ENCODE measurements around the gene SAMMSON. TPM values are rescaled to one million over a fixed set of nuclear protein-coding genes. Genes with fewer than 3 reads are reported as not detected.

The SAMMSON gene
- total RNA-seq, 1 donor from 2014 or later: not detected

DNA sequence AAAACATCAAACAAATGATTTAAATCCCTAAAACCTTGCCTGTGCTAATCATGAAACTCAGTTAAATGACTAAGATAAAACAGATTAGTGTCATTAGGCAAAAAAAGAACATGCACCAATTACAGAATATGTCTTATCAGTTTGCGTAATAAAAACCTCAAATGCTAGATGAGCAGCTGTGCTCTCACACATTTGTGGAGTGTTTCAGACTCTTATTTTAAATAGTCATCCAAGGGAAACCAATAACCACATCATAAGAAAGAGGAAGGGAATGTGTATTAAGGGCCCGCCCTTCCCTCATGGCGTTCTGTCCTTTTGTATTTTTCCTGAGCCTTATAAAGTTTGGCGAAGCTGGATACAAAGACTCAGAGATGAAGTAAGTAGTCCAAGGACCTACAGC lies 6.6 kb downstream of the SAMMSON start:
- H3K4me1 Mint-ChIP-seq: peaks cover 10% of the 10 kb centered on the region
- H3K4me3 Mint-ChIP-seq: no peak overlapping the region
- DNase-seq (ENCODE audit: low read depth, low spot score): no peak
- no peaks in the 10 kb centered on the region for H3K27me3 Mint-ChIP-seq (ENCODE audit: low read depth)
- no peaks in the 10 kb centered on the region for H3K36me3 Mint-ChIP-seq (ENCODE audit: low read depth)
- TF ChIP-seq, protein P1, sequence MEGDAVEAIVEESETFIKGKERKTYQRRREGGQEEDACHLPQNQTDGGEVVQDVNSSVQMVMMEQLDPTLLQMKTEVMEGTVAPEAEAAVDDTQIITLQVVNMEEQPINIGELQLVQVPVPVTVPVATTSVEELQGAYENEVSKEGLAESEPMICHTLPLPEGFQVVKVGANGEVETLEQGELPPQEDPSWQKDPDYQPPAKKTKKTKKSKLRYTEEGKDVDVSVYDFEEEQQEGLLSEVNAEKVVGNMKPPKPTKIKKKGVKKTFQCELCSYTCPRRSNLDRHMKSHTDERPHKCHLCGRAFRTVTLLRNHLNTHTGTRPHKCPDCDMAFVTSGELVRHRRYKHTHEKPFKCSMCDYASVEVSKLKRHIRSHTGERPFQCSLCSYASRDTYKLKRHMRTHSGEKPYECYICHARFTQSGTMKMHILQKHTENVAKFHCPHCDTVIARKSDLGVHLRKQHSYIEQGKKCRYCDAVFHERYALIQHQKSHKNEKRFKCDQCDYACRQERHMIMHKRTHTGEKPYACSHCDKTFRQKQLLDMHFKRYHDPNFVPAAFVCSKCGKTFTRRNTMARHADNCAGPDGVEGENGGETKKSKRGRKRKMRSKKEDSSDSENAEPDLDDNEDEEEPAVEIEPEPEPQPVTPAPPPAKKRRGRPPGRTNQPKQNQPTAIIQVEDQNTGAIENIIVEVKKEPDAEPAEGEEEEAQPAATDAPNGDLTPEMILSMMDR (conservative IDR thresholded peaks at IDR 0.05): no peak
- no peak overlapping the region for H3K27ac Mint-ChIP-seq (ENCODE audit: unreplicated experiment)
- peaks cover 7% of the 10 kb centered on the region for H3K9me3 Mint-ChIP-seq

DNA sequence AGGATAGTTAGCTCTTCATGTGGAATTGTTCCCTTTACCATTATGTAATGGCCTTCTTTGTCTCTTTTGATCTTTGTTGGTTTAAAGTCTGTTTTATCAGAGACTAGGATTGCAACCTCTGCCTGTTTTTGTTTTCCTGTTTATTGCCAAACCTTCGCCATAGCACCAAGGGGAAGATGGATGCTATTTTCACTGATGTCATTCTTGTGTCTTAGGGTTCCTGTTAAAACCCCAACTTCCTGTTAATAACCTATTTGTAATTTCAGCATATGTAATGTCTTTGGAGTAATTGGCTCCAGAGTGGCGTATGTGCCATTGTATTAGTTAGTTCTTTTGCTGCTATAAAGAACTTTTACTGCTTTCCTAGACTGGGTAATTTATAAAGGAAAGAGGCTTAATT lies 10.8 kb downstream of the SAMMSON start:
- no peaks in the 10 kb centered on the region for H3K27me3 Mint-ChIP-seq (ENCODE audit: low read depth)
- H3K27ac Mint-ChIP-seq (ENCODE audit: unreplicated experiment): no peak overlapping the region
- TF ChIP-seq, protein P1 (conservative IDR thresholded peaks at IDR 0.05): no peak
- H3K9me3 Mint-ChIP-seq: peaks cover 3% of the 10 kb centered on the region
- H3K4me1 Mint-ChIP-seq: no peaks in the 10 kb centered on the region
- no peak overlapping the region for H3K4me3 Mint-ChIP-seq
- no peak for DNase-seq (ENCODE audit: low read depth, low spot score)
- H3K36me3 Mint-ChIP-seq (ENCODE audit: low read depth): no peaks in the 10 kb centered on the region

- H3K27ac Mint-ChIP-seq (ENCODE audit: unreplicated experiment): no peak overlapping the region
- TF ChIP-seq, protein P1 (conservative IDR thresholded peaks at IDR 0.05): no peak
- peaks cover 3% of the 10 kb centered on the region for H3K9me3 Mint-ChIP-seq
- no peaks in the 10 kb centered on the region for H3K4me1 Mint-ChIP-seq
- H3K36me3 Mint-ChIP-seq (ENCODE audit: low read depth): no peaks in the 10 kb centered on the region
- H3K4me3 Mint-ChIP-seq: no peak overlapping the region
- no peaks in the 10 kb centered on the region for H3K27me3 Mint-ChIP-seq (ENCODE audit: low read depth)
- DNase-seq (ENCODE audit: low read depth, low spot score): no peak
Measured at GRCh38 chr3:70011582-70011981, 12.0 kb downstream of the SAMMSON start.

DNA sequence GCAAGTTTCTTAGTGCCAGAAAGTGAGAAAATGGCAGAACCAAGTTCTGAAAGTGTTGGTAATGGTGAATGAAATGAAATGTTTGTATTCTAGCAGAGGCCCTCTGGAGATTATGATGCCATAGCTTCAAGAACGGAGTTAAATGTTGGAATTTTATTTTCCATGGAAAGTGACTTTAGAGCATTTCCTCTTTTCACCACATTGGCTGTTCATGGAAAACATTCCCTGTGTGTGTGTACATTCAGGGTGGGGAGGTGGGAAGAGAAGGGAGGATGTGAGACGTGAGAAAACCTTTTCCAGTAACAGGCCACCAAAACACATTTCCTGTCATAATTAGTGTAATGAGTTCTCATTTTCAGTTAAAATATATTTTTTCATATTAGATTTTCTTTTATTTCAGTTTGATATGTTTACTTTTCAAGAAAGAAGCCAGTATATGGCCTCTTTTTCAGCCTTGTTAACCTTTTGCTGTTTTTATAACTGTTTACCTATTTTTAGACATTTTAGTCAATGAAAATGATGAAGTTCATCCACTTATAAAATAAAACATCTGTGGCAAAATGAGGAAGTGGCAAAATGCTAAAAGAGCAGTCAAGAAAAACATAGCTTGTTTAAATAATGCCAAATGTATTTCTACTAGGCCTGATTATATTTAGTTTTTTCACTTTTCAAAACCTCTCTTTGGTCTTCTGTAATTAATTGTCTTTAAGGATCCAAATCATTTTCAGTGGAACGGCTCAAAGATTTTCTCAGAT lies 21.6 kb downstream of the SAMMSON start:
- H3K27me3 Mint-ChIP-seq (ENCODE audit: low read depth): no peaks in the 10 kb centered on the region

GRCh38 chr3:70028361-70028760 lies 28.8 kb downstream of the SAMMSON start:
- H3K4me3 Mint-ChIP-seq: no peak overlapping the region

More for the DNA sequence above, 21.6 kb downstream of the SAMMSON start:
- no peak overlapping the region for H3K27ac Mint-ChIP-seq (ENCODE audit: unreplicated experiment)
- peaks cover 5% of the 10 kb centered on the region for H3K9me3 Mint-ChIP-seq
- DNase-seq (ENCODE audit: low read depth, low spot score): no peak
- TF ChIP-seq, protein P1 (conservative IDR thresholded peaks at IDR 0.05): no peak
- H3K4me1 Mint-ChIP-seq: peaks cover 10% of the 10 kb centered on the region
- no peak overlapping the region for H3K4me3 Mint-ChIP-seq
- H3K36me3 Mint-ChIP-seq (ENCODE audit: low read depth): peaks cover 8% of the 10 kb centered on the region

More at GRCh38 chr3:70028361-70028760, 28.8 kb downstream of the SAMMSON start:
- DNase-seq (ENCODE audit: low read depth, low spot score): no peak
- Mint-ChIP-seq H3K9me3 (peaks cover 7% of the 10 kb centered on the region), H3K27me3 (ENCODE audit: low read depth) (no peaks in the 10 kb centered on the region), H3K4me1 (peaks cover 10% of the 10 kb centered on the region), H3K36me3 (ENCODE audit: low read depth) (peaks cover 5% of the 10 kb centered on the region), H3K27ac (ENCODE audit: unreplicated experiment) (no peak overlapping the region)
- TF ChIP-seq, protein P1 (conservative IDR thresholded peaks at IDR 0.05): no peak

Measured in neural crest cell (in vitro differentiated cells).